Measurements from ENCODE around the gene CRISPLD2.

Gene CRISPLD2

DNA sequence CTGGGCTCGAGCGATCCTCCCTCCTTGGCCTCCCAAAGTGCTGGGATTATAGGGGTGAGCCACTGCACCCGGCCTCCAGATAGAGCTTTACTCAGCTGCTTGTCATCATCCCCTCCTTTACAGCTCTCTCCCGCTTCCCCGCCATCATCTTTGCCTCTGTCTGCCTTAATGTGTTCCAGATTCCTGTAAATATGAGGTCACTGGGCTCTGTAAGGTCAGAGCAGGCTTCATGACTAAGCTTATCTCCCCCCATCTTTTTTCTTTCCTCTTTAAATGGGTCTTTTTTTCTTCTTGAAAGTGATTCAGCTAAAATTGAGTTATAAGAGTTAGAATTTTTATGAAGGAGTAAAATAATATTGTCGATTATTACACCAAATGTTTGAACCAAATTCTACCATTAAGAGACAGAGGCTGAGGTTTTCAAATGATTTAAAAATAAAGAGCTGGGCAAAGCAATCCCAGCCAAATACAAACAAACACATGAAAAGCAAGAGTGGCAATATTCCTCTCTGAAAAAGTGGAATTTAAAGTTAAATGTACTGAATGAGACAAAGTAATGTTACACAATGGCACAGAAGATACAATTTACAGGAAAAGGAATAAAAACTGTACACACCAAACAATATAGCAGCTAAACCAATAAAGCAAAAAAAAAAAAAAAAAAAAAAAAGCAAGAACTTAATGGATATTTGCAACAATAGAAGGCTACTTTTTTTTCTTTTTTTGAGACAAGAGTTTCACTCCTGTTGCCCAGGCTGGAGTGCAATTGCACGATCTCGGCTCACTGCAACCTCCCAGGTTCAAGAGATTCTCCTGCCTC is 62.1 kb downstream of the CRISPLD2 start:
- 84 to 85% methylated on average over 7 of the region's 8 CpGs for WGBS, 2 experiments
- H3K4me3 ChIP-seq (ENCODE audit: insufficient read depth, low read depth, low read length) = no peak overlapping the region
- no peak overlapping the region for H3K27ac ChIP-seq (ENCODE audit: insufficient read depth, low read depth, low read length, poor library complexity, severe bottlenecking)
- H3K4me1 ChIP-seq (ENCODE audit: control insufficient read depth, insufficient read depth, low read length) = peaks cover 18% of the 10 kb centered on the region
- no peaks in the 10 kb centered on the region for H3K9me3 ChIP-seq (ENCODE audit: control insufficient read depth, low read length)
- no peaks in the 10 kb centered on the region for H3K36me3 ChIP-seq (ENCODE audit: control insufficient read depth, insufficient read depth, low read length)
- no peaks in the 10 kb centered on the region for H3K27me3 ChIP-seq (ENCODE audit: control insufficient read depth, insufficient read depth, low read length, poor library complexity, severe bottlenecking)

- H3K27me3 ChIP-seq (ENCODE audit: control insufficient read depth, insufficient read depth, low read length, poor library complexity, severe bottlenecking) = no peaks in the 10 kb centered on the region
- H3K4me1 ChIP-seq (ENCODE audit: control insufficient read depth, insufficient read depth, low read length) = peaks cover 20% of the 10 kb centered on the region
- H3K4me3 ChIP-seq (ENCODE audit: insufficient read depth, low read depth, low read length) = no peak overlapping the region
- no peaks in the 10 kb centered on the region for H3K36me3 ChIP-seq (ENCODE audit: control insufficient read depth, insufficient read depth, low read length)
- no peak overlapping the region for H3K27ac ChIP-seq (ENCODE audit: insufficient read depth, low read depth, low read length, poor library complexity, severe bottlenecking)
- H3K9me3 ChIP-seq (ENCODE audit: control insufficient read depth, low read length) = no peaks in the 10 kb centered on the region
- 73 to 76% methylated on average over 9 of the region's 9 CpGs for WGBS, 2 experiments
Measured at GRCh38 chr16:84883301-84883700, 63.5 kb downstream of the CRISPLD2 start.

GRCh38 chr16:84884246-84884595 is 64.4 kb downstream of the CRISPLD2 start:
- no peak overlapping the region for H3K27ac ChIP-seq (ENCODE audit: insufficient read depth, low read depth, low read length, poor library complexity, severe bottlenecking)
- no peaks in the 10 kb centered on the region for H3K9me3 ChIP-seq (ENCODE audit: control insufficient read depth, low read length)
- H3K27me3 ChIP-seq (ENCODE audit: control insufficient read depth, insufficient read depth, low read length, poor library complexity, severe bottlenecking) = no peaks in the 10 kb centered on the region
- H3K4me3 ChIP-seq (ENCODE audit: insufficient read depth, low read depth, low read length) = no peak overlapping the region
- peaks cover 20% of the 10 kb centered on the region for H3K4me1 ChIP-seq (ENCODE audit: control insufficient read depth, insufficient read depth, low read length)
- 88 to 89% methylated on average over 6 of the region's 6 CpGs for WGBS, 2 experiments
- H3K36me3 ChIP-seq (ENCODE audit: control insufficient read depth, insufficient read depth, low read length) = no peaks in the 10 kb centered on the region

GRCh38 chr16:84884596-84885341 is 65.0 kb downstream of the CRISPLD2 start:
- H3K36me3 ChIP-seq (ENCODE audit: control insufficient read depth, insufficient read depth, low read length) = no peaks in the 10 kb centered on the region
- H3K27ac ChIP-seq (ENCODE audit: insufficient read depth, low read depth, low read length, poor library complexity, severe bottlenecking) = peak overlapping the region; percentile 86
- peaks cover 20% of the 10 kb centered on the region for H3K4me1 ChIP-seq (ENCODE audit: control insufficient read depth, insufficient read depth, low read length)
- H3K27me3 ChIP-seq (ENCODE audit: control insufficient read depth, insufficient read depth, low read length, poor library complexity, severe bottlenecking) = no peaks in the 10 kb centered on the region
- H3K4me3 ChIP-seq (ENCODE audit: insufficient read depth, low read depth, low read length) = no peak overlapping the region
- 60 to 66% methylated on average over 25 of the region's 25 CpGs for WGBS, 2 experiments
- H3K9me3 ChIP-seq (ENCODE audit: control insufficient read depth, low read length) = no peaks in the 10 kb centered on the region

DNA sequence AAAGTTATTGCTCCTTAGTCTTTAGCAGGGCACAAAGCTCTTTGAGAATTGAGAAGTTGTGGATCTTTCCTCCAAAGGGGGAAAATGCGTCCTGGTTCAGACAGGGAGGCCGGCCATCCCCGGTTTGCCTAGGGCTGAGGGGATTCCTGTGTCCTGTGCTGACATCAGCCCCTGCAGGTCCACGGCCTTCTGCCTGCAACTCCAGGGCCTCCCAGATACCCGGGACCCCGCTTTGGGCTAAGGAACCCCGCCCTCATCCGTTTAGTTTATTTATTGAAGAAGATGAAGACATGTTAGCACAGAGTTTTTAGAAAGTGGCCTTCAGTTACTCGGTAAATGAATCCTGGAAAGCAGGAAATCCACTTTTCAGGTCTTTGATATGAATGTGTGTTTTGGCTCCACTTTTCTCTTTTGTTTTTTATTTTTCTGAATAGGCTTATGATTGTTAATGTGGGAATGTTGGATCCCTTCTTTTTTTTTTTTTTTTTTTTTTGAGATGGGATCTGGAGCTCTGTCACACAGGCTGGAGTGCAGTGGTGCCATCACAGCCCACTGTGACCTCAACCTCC is 65.6 kb downstream of the CRISPLD2 start:
- Histone ChIP-seq H3K4me1 (ENCODE audit: control insufficient read depth, insufficient read depth, low read length) (peaks cover 20% of the 10 kb centered on the region), H3K27me3 (ENCODE audit: control insufficient read depth, insufficient read depth, low read length, poor library complexity, severe bottlenecking) (no peaks in the 10 kb centered on the region), H3K4me3 (ENCODE audit: insufficient read depth, low read depth, low read length) (no peak overlapping the region), H3K27ac (ENCODE audit: insufficient read depth, low read depth, low read length, poor library complexity, severe bottlenecking) (peak overlapping the region; percentile 86), H3K9me3 (ENCODE audit: control insufficient read depth, low read length) (no peaks in the 10 kb centered on the region), H3K36me3 (ENCODE audit: control insufficient read depth, insufficient read depth, low read length) (no peaks in the 10 kb centered on the region)
- WGBS, 2 experiments = 69 to 72% methylated on average over 9 of the region's 9 CpGs

GRCh38 chr16:84886497-84887090 is 66.8 kb downstream of the CRISPLD2 start:
- Histone ChIP-seq H3K27ac (ENCODE audit: insufficient read depth, low read depth, low read length, poor library complexity, severe bottlenecking) (no peak overlapping the region), H3K27me3 (ENCODE audit: control insufficient read depth, insufficient read depth, low read length, poor library complexity, severe bottlenecking) (no peaks in the 10 kb centered on the region), H3K36me3 (ENCODE audit: control insufficient read depth, insufficient read depth, low read length) (no peaks in the 10 kb centered on the region), H3K9me3 (ENCODE audit: control insufficient read depth, low read length) (no peaks in the 10 kb centered on the region), H3K4me3 (ENCODE audit: insufficient read depth, low read depth, low read length) (no peak overlapping the region), H3K4me1 (ENCODE audit: control insufficient read depth, insufficient read depth, low read length) (peaks cover 20% of the 10 kb centered on the region)
- WGBS, 2 experiments = 89 to 90% methylated on average over 11 of the region's 11 CpGs

- H3K27me3 ChIP-seq (ENCODE audit: control insufficient read depth, insufficient read depth, low read length, poor library complexity, severe bottlenecking) = no peaks in the 10 kb centered on the region
- H3K4me1 ChIP-seq (ENCODE audit: control insufficient read depth, insufficient read depth, low read length) = peaks cover 20% of the 10 kb centered on the region
- no peaks in the 10 kb centered on the region for H3K9me3 ChIP-seq (ENCODE audit: control insufficient read depth, low read length)
- no peak overlapping the region for H3K27ac ChIP-seq (ENCODE audit: insufficient read depth, low read depth, low read length, poor library complexity, severe bottlenecking)
- no peaks in the 10 kb centered on the region for H3K36me3 ChIP-seq (ENCODE audit: control insufficient read depth, insufficient read depth, low read length)
- no peak overlapping the region for H3K4me3 ChIP-seq (ENCODE audit: insufficient read depth, low read depth, low read length)
- WGBS, 2 experiments = 90 to 92% methylated on average over 15 of the region's 15 CpGs
Measured at GRCh38 chr16:84887207-84887606, 67.4 kb downstream of the CRISPLD2 start.

GRCh38 chr16:84888450-84888849 is 68.7 kb downstream of the CRISPLD2 start:
- no peak overlapping the region for H3K27ac ChIP-seq (ENCODE audit: insufficient read depth, low read depth, low read length, poor library complexity, severe bottlenecking)
- no peaks in the 10 kb centered on the region for H3K9me3 ChIP-seq (ENCODE audit: control insufficient read depth, low read length)
- H3K4me3 ChIP-seq (ENCODE audit: insufficient read depth, low read depth, low read length) = no peak overlapping the region
- no peaks in the 10 kb centered on the region for H3K36me3 ChIP-seq (ENCODE audit: control insufficient read depth, insufficient read depth, low read length)
- H3K4me1 ChIP-seq (ENCODE audit: control insufficient read depth, insufficient read depth, low read length) = peaks cover 20% of the 10 kb centered on the region
- 93 to 94% methylated on average over 7 of the region's 7 CpGs for WGBS, 2 experiments
- H3K27me3 ChIP-seq (ENCODE audit: control insufficient read depth, insufficient read depth, low read length, poor library complexity, severe bottlenecking) = no peaks in the 10 kb centered on the region

- Histone ChIP-seq H3K4me1 (ENCODE audit: control insufficient read depth, insufficient read depth, low read length) (peaks cover 20% of the 10 kb centered on the region), H3K27ac (ENCODE audit: insufficient read depth, low read depth, low read length, poor library complexity, severe bottlenecking) (no peak overlapping the region), H3K36me3 (ENCODE audit: control insufficient read depth, insufficient read depth, low read length) (no peaks in the 10 kb centered on the region)
Measured at GRCh38 chr16:84889066-84889465, 69.3 kb downstream of the CRISPLD2 start.

GRCh38 chr16:84890427-84890826 is 70.6 kb downstream of the CRISPLD2 start:
- Histone ChIP-seq H3K36me3 (ENCODE audit: control insufficient read depth, insufficient read depth, low read length) (no peaks in the 10 kb centered on the region), H3K4me1 (ENCODE audit: control insufficient read depth, insufficient read depth, low read length) (peaks cover 7% of the 10 kb centered on the region), H3K27me3 (ENCODE audit: control insufficient read depth, insufficient read depth, low read length, poor library complexity, severe bottlenecking) (no peaks in the 10 kb centered on the region), H3K27ac (ENCODE audit: insufficient read depth, low read depth, low read length, poor library complexity, severe bottlenecking) (no peak overlapping the region), H3K4me3 (ENCODE audit: insufficient read depth, low read depth, low read length) (no peak overlapping the region), H3K9me3 (ENCODE audit: control insufficient read depth, low read length) (no peaks in the 10 kb centered on the region)
- WGBS, 2 experiments = 95 to 96% methylated on average over 9 of the region's 9 CpGs

More at GRCh38 chr16:84889066-84889465, 69.3 kb downstream of the CRISPLD2 start:
- no peak overlapping the region for H3K4me3 ChIP-seq (ENCODE audit: insufficient read depth, low read depth, low read length)
- no peaks in the 10 kb centered on the region for H3K27me3 ChIP-seq (ENCODE audit: control insufficient read depth, insufficient read depth, low read length, poor library complexity, severe bottlenecking)
- WGBS, 2 experiments = 85 to 90% methylated on average over 12 of the region's 12 CpGs
- no peaks in the 10 kb centered on the region for H3K9me3 ChIP-seq (ENCODE audit: control insufficient read depth, low read length)
